ENCODE data around the gene SPOCK1. TPM values are rescaled to one million over a fixed set of nuclear protein-coding genes. Genes with fewer than 3 reads are reported as not detected.

SPOCK1 gene
- total and polyA plus RNA-seq, 2 of the 4 experiments (the other 2 are of a cell fraction) = 5.0 to 20.3 TPM

DNA sequence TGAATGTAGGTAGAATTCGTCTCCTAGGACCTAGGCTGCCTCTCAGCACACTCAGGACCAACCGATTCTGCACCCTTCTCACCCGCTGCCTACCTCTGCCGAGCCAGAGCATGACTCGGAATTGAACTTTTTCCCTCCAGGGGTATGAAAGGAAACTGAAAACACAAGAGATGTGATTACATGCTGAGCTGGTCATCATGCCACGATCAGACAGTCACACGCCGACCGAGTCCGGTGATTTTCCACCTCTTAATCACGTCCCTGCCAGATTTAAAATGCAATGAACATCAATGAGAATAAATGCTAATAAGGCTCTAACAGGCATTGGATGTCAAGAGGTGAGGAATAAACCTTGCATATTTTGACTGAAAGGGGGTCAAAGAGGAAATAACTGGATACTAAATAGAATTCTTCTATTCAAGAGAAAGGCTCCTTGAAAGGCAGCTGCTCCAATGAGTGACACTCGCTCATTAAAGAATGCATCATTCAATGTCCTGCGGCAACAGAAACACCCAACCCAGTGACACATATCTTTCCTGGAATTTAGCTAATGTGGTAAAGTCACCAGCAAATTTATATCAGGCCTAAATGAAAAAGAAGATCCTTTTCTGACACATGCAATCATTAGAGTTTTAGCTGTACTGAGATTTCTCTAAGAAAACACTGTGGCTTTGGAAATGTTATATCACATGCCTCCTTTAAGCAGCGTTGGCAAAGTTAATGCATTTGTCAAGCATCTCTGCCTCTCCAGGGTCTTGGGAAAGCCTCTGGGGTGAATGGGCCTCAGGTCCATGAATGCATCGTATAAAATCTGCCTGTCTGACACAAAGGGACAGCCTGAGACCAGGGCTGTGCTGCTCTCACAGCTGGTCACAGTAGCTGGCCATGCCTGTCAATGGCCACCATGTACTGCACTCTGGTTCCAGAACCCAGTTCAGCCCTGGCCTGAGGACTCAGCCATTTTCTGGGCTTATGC, 128.7 kb downstream of the SPOCK1 start:
- H3K36me3 ChIP-seq (ENCODE audit: control insufficient read depth, insufficient read depth, low read length) = no peaks in the 10 kb centered on the region
- H4K5ac ChIP-seq (ENCODE audit: low read depth, low read length) = no peak overlapping the region
- H2BK15ac ChIP-seq (ENCODE audit: low read depth, low read length) = no peak overlapping the region
- CTCF ChIA-PET = no interaction called here
- no peak overlapping the region for H2AFZ ChIP-seq (replicated peaks; ENCODE audit: low read length, poor library complexity)
- no peaks in the 10 kb centered on the region for H4K20me1 ChIP-seq (ENCODE audit: insufficient read depth, low read length)
- H2BK120ac ChIP-seq (ENCODE audit: low read depth, low read length) = no peak overlapping the region
- DNase-seq (no peak), ATAC-seq (ENCODE audit: low read depth) (no peak)
- POLR2A ChIA-PET (ENCODE audit: unreplicated experiment) = no interaction called here
- H3K79me1 ChIP-seq (ENCODE audit: low read depth in 1 of 2, low read length in 2 of 2) = no peaks in the 10 kb centered on the region
- dilution Hi-C loops (cut with HindIII; ENCODE audit: low sequenced_read_pairs, unreplicated experiment) = no loop called here
- H4K91ac ChIP-seq (ENCODE audit: insufficient read depth, low read depth, low read length) = no peak overlapping the region
- H3K4ac ChIP-seq (ENCODE audit: low read depth, low read length) = no peak overlapping the region
- no peak overlapping the region for H2BK20ac ChIP-seq (ENCODE audit: low read depth, low read length)
- WGBS, 2 experiments (ENCODE audit: extremely low coverage in 2 of 2, insufficient read length in 1 of 2) = 61% methylated on average over 4 of the region's 15 CpGs; no CpG with 5 or more reads in 1 of the 2 experiments
- H3K9me1 ChIP-seq (ENCODE audit: insufficient read depth, low read length) = no peaks in the 10 kb centered on the region
- no peak overlapping the region for H2BK5ac ChIP-seq (ENCODE audit: low read depth, low read length, poor library complexity, severe bottlenecking)
- no peak overlapping the region for H3K4me3 ChIP-seq (ENCODE audit: insufficient read depth, low read depth, low read length)
- BruUV-seq (replicated peaks) = no TSS peak
- H3K27me3 ChIP-seq (ENCODE audit: control insufficient read depth, insufficient read depth, low read length) = no peaks in the 10 kb centered on the region
- no peak for TF ChIP-seq RFX5 (IDR thresholded peaks at IDR 0.05; ENCODE audit: low read depth, low read length)
- TF ChIP-seq, protein P1, sequence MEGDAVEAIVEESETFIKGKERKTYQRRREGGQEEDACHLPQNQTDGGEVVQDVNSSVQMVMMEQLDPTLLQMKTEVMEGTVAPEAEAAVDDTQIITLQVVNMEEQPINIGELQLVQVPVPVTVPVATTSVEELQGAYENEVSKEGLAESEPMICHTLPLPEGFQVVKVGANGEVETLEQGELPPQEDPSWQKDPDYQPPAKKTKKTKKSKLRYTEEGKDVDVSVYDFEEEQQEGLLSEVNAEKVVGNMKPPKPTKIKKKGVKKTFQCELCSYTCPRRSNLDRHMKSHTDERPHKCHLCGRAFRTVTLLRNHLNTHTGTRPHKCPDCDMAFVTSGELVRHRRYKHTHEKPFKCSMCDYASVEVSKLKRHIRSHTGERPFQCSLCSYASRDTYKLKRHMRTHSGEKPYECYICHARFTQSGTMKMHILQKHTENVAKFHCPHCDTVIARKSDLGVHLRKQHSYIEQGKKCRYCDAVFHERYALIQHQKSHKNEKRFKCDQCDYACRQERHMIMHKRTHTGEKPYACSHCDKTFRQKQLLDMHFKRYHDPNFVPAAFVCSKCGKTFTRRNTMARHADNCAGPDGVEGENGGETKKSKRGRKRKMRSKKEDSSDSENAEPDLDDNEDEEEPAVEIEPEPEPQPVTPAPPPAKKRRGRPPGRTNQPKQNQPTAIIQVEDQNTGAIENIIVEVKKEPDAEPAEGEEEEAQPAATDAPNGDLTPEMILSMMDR (conservative IDR thresholded peaks at IDR 0.05; ENCODE audit: low read depth, low read length) = no peak
- no peak for TF ChIP-seq RAD21 (IDR thresholded peaks at IDR 0.05; ENCODE audit: low read length)
- no peak for TF ChIP-seq CHD1 (IDR thresholded peaks at IDR 0.05; ENCODE audit: low read depth, low read length)
- TF ChIP-seq MAFK (IDR thresholded peaks at IDR 0.05; ENCODE audit: low read depth, low read length) = no peak
- TF ChIP-seq, protein P2, sequence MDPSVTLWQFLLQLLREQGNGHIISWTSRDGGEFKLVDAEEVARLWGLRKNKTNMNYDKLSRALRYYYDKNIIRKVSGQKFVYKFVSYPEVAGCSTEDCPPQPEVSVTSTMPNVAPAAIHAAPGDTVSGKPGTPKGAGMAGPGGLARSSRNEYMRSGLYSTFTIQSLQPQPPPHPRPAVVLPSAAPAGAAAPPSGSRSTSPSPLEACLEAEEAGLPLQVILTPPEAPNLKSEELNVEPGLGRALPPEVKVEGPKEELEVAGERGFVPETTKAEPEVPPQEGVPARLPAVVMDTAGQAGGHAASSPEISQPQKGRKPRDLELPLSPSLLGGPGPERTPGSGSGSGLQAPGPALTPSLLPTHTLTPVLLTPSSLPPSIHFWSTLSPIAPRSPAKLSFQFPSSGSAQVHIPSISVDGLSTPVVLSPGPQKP (IDR thresholded peaks at IDR 0.05; ENCODE audit: borderline replicate concordance, low read depth, low read length) = no peak
- TF ChIP-seq, protein P3, sequence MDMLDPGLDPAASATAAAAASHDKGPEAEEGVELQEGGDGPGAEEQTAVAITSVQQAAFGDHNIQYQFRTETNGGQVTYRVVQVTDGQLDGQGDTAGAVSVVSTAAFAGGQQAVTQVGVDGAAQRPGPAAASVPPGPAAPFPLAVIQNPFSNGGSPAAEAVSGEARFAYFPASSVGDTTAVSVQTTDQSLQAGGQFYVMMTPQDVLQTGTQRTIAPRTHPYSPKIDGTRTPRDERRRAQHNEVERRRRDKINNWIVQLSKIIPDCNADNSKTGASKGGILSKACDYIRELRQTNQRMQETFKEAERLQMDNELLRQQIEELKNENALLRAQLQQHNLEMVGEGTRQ (IDR thresholded peaks at IDR 0.05; ENCODE audit: low read depth, low read length) = no peak
- no peak for TF ChIP-seq FOS (IDR thresholded peaks at IDR 0.05; ENCODE audit: low read depth, low read length)
- TF ChIP-seq RCOR1 (IDR thresholded peaks at IDR 0.05; ENCODE audit: insufficient replicate concordance, low read length) = no peak
- TF ChIP-seq MAZ (IDR thresholded peaks at IDR 0.05; ENCODE audit: borderline replicate concordance, low read depth, low read length) = no peak
- TF ChIP-seq POLR2A (IDR thresholded peaks at IDR 0.05; ENCODE audit: low read depth, low read length) = no peak
- in situ Hi-C loops (cut with MboI; ENCODE audit: low sequenced_read_pairs) = no loop called here
- H3K9me3 ChIP-seq (ENCODE audit: control insufficient read depth, insufficient read depth, low read length) = no peaks in the 10 kb centered on the region
- H3K56ac ChIP-seq (ENCODE audit: extremely low read depth, insufficient read depth, low read length) = no peak overlapping the region
- intact Hi-C loops (cut with micrococcal nuclease) = no loop called here
- H3K14ac ChIP-seq (replicated peaks; ENCODE audit: low read depth, low read length) = no peak overlapping the region
- H4K8ac ChIP-seq (ENCODE audit: low read depth in 2 of 2, low read length in 2 of 2) = no peak overlapping the region
- H2AK9ac ChIP-seq (replicated peaks; ENCODE audit: low read depth, low read length, poor library complexity) = no peak overlapping the region
- H3K18ac ChIP-seq (ENCODE audit: low read depth, low read length) = no peak overlapping the region
- H3K4me1 ChIP-seq (ENCODE audit: control insufficient read depth, insufficient read depth, low read length) = no peaks in the 10 kb centered on the region
- no peak overlapping the region for H3K9ac ChIP-seq (ENCODE audit: low read depth, low read length)
- no peak overlapping the region for H3K4me2 ChIP-seq (ENCODE audit: low read depth, low read length)
- no peak overlapping the region for H2AK5ac ChIP-seq (ENCODE audit: low read depth, low read length)
- H3K27ac ChIP-seq (ENCODE audit: insufficient read depth, low read length) = no peak overlapping the region
- no peak overlapping the region for H3K23ac ChIP-seq (ENCODE audit: low read depth, low read length)

All from IMR-90 (cell line).